A549 (cell line): ENCODE measurements around the gene TMED7. TPM values are rescaled to one million over a fixed set of nuclear protein-coding genes. Genes with fewer than 3 reads are reported as not detected.

ENCODE experiments used
- ATAC-seq, 2 experiments: fragments of 200-7000 bp in 1 of 2; fragments of >200 bp in 1 of 2; cut with Nextera tagmentation in 1 of 2; cut with Tn5 transposase in 1 of 2; 3 replicates each; pipeline versions ENCODE4 v1.8.0 to v1.9.1; 2018 to 2020; ENCODE audit warnings: mild to moderate bottlenecking in 1 of 2, moderate library complexity in 1 of 2
- CTCF ChIA-PET: fragments of 300-600 bp; sonication (Branson Sonifier 250); formaldehyde crosslinking; extraction: SDS; loops from one replicate; lab custom pipeline; 2021; ENCODE audit warnings: antibody characterized with exemption, inconsistent platforms; lab: Yijun Ruan, JAX
- POLR2A ChIA-PET: fragments of 350-600 bp; formaldehyde crosslinking; extraction: SDS; loops from one replicate; lab custom pipeline; 2021; ENCODE audit warnings: antibody characterized with exemption, inconsistent platforms; lab: Yijun Ruan, JAX
- DNase-seq, 2 experiments: peaks; one replicate each; pipeline versions ENCODE4 v3.0.0 to v3.0.0-alpha.2; 2011 to 2016; ENCODE audit warnings: low read depth in 1 of 2, low spot score in 1 of 2
- FAIRE-seq: peaks from 2 replicates; lab custom pipeline; 2011; peaks lifted over from hg19 to GRCh38; lab: Jason Lieb, UNC
- H3K27ac ChIP-seq, 2 experiments: fragments of >200 bp; sonication (Bioruptor Twin); formaldehyde crosslinking; 3 replicates each; pipeline ENCODE4 v1.5.1; 2016 to 2017
- H3K4me1 ChIP-seq: fragments of >200 bp; sonication (Bioruptor Twin); formaldehyde crosslinking; 3 replicates; pipeline ENCODE4 v1.6.1; 2016
- H3K4me2 ChIP-seq: fragments of >200 bp; sonication (Bioruptor Twin); formaldehyde crosslinking; 3 replicates; pipeline ENCODE4 v1.6.1; 2016
- H3K4me3 ChIP-seq: fragments of >200 bp; sonication (Bioruptor Twin); formaldehyde crosslinking; 3 replicates; pipeline ENCODE4 v1.5.1; 2016
- H3K9me3 ChIP-seq: fragments of >200 bp; sonication (Bioruptor Twin); formaldehyde crosslinking; 3 replicates; pipeline ENCODE4 v1.6.1; 2016
- CHD2 ChIP-seq: fragments of 150-350 bp; IDR thresholded peaks from 2 replicates; pipeline ENCODE4 v1.6.1; 2014; ENCODE audit warnings: low read length; ENCODE audit not compliant: partially characterized antibody
- CHD4 ChIP-seq: fragments of 200-600 bp; sonication (generic); IDR thresholded peaks from 2 replicates; pipeline ENCODE4 v1.6.1; 2016; ENCODE audit warnings: antibody characterized with exemption, mild to moderate bottlenecking, borderline replicate concordance
- CTCF ChIP-seq: fragments of >200 bp; sonication (Bioruptor Twin); formaldehyde crosslinking; IDR thresholded peaks from 3 replicates; pipeline ENCODE4 v1.5.1; 2016
- FOSL2 ChIP-seq, 2 experiments: fragments of 450-650 bp in 1 of 2; fragments of >200 bp in 1 of 2; sonication (Bioruptor Twin) in 1 of 2; formaldehyde crosslinking; IDR thresholded peaks; 2 replicates each; pipeline versions ENCODE4 v1.5.0 to v1.6.1; 2016 to 2020; ENCODE audit warnings: mild to moderate bottlenecking in 1 of 2, moderate library complexity in 1 of 2
- HEYL ChIP-seq: fragments of 250-450 bp; sonication (Bioruptor Pico); IDR thresholded peaks from 2 replicates; pipeline ENCODE4 v1.8.0; 2021; ENCODE audit warnings: mild to moderate bottlenecking, moderate library complexity
- HOXB13 ChIP-seq: fragments of 250-450 bp; sonication (Bioruptor Pico); IDR thresholded peaks from 2 replicates; pipeline ENCODE4 v1.5.0; 2020; ENCODE audit warnings: low read depth, mild to moderate bottlenecking, moderate library complexity
- JUN ChIP-seq, 2 experiments: fragments of >200 bp; sonication (Bioruptor Twin); formaldehyde crosslinking; IDR thresholded peaks; 2 replicates in 1 of 2; 3 replicates in 1 of 2; pipeline ENCODE4 v1.6.1; 2016 to 2017
- MAFK ChIP-seq: fragments of 450-650 bp; IDR thresholded peaks from 2 replicates; pipeline ENCODE4 v1.6.1; 2014; ENCODE audit not compliant: partially characterized antibody
- MAX ChIP-seq: IDR thresholded peaks from 2 replicates; pipeline ENCODE4 v1.6.1; 2012
- MYC ChIP-seq: IDR thresholded peaks from 2 replicates; pipeline ENCODE4 v1.6.1; 2012; ENCODE audit warnings: mild to moderate bottlenecking, inconsistent platforms, low read length, improper control_type of control experiment, borderline replicate concordance
- NFE2L2 ChIP-seq: fragments of 150-350 bp; conservative IDR thresholded peaks from 2 replicates; pipeline ENCODE4 v1.6.1; 2014; ENCODE audit warnings: low read length
- NR3C1 ChIP-seq: fragments of >200 bp; sonication (Bioruptor Twin); formaldehyde crosslinking; IDR thresholded peaks from 3 replicates; pipeline ENCODE4 v1.6.1; 2017
- PHF8 ChIP-seq: fragments of 200-600 bp; sonication (generic); IDR thresholded peaks from 2 replicates; pipeline ENCODE4 v1.6.1; 2016; ENCODE audit warnings: low read depth, mild to moderate bottlenecking, antibody characterized with exemption, moderate library complexity, borderline replicate concordance
- POLR2AphosphoS2 ChIP-seq: conservative IDR thresholded peaks from 2 replicates; pipeline ENCODE4 v1.6.1; 2012; ENCODE audit warnings: low read length, improper control_type of control experiment, inconsistent platforms
- SMC3 ChIP-seq: fragments of >200 bp; sonication (Bioruptor Twin); formaldehyde crosslinking; IDR thresholded peaks from 3 replicates; pipeline ENCODE4 v1.6.1; 2018; ENCODE audit warnings: inconsistent platforms
- TFCP2L1 ChIP-seq: fragments of 250-450 bp; sonication (Bioruptor Pico); IDR thresholded peaks from 2 replicates; pipeline ENCODE4 v1.5.0; 2021; ENCODE audit warnings: mild to moderate bottlenecking
- WGBS: methylation state at CpG from one replicate; pipeline ENCODE4 v1.1.6; 2017; ENCODE audit errors: missing lambda C conversion rate; 5-methylcytosine and 5-hydroxymethylcytosine counted together
- polyA plus RNA-seq, 4 experiments: library from polyadenylated mRNA; depleted of rRNA in 3 of 4; stranded (reverse); fragments of >200 nt; fragmentation: RNase III in 1 of 4; extraction: RNeasy Plus Mini Kit Qiagen cat#74134 plus additional on column Dnase treatment in 1 of 4; gene quantifications; 2 replicates in 3 of 4; 3 replicates in 1 of 4; pipeline ENCODE4 v1.2.3, GENCODE V29; 2011 to 2017

Gene TMED7
- polyA plus RNA-seq, 2 of the 4 experiments (the other 2 are of a cell fraction) = 60.6 to 99.1 TPM

- TF ChIP-seq HEYL (CRISPR knock-in tag) (no peak), POLR2AphosphoS2 (no peak), NFE2L2 (no peak), PHF8 (no peak)
- Histone ChIP-seq H3K4me1 (peaks cover 15% of the 10 kb centered on the region; the same call in 1 of the 3 replicates), H3K4me3 (no peak overlapping the region), H3K9me3 (no peaks in the 10 kb centered on the region), H3K27ac (no peak overlapping the region), H3K4me2 (no peak overlapping the region)
- POLR2A ChIA-PET = no interaction called here
- FAIRE-seq (no peak), DNase-seq (no peak), ATAC-seq (no peak)
- CTCF ChIA-PET = no interaction called here
- 93% methylated on average over 3 of the region's 3 CpGs for WGBS
Measured at GRCh38 chr5:115605436-115605835, 20.4 kb downstream of the TMED7 start.

GRCh38 chr5:115602591-115603125 is 23.2 kb downstream of the TMED7 start:
- ChIA-PET POLR2A (interaction anchor here (0.7 kb wide), 2 partner anchors 32 to 682 kb away, joined by 3 to 11 read pairs; no protein-coding TSS in a partner anchor), CTCF (interaction anchor here (1.2 to 1.8 kb wide), 2 partner anchors 293 to 300 kb away, joined by 5 read pairs; no protein-coding TSS in a partner anchor)
- ATAC-seq (peak; percentile 32 to 59; a peak in 4 of 6 replicates), FAIRE-seq (no peak), DNase-seq (no peak)
- TF ChIP-seq SMC3 (no peak), MYC (no peak), NR3C1 (no peak), CHD4 (no peak)
- H3K4me1 ChIP-seq = peaks cover 15% of the 10 kb centered on the region; the same call in 1 of the 3 replicates
- WGBS = 74% methylated on average over 11 of the region's 11 CpGs
- H3K9me3 ChIP-seq = no peaks in the 10 kb centered on the region
- peak overlapping the region; percentile 72 for H3K4me3 ChIP-seq
- H3K4me2 ChIP-seq = peak overlapping the region; percentile 93
- peak overlapping the region; percentile 70 to 96 for H3K27ac ChIP-seq

- 6% methylated on average over 28 of the region's 71 CpGs for WGBS
- Histone ChIP-seq H3K4me3 (peak within 1 kb of the TSS; percentile 72), H3K4me1 (peaks cover 15% of the 10 kb centered on the region; the same call in 1 of the 3 replicates), H3K9me3 (no peaks in the 10 kb centered on the region), H3K4me2 (peak within 1 kb of the TSS; percentile 93), H3K27ac (peak within 1 kb of the TSS; percentile 70 to 96)
- ATAC-seq = peak; percentile 84 to 89
- ChIA-PET CTCF (interaction anchor here (1.2 to 1.8 kb wide), 3 partner anchors 10 to 300 kb away, joined by 5 to 7 read pairs (median 5); no protein-coding TSS in a partner anchor), POLR2A (interaction anchor here (0.7 kb wide), 2 partner anchors 31 to 683 kb away, joined by 3 to 11 read pairs; no protein-coding TSS in a partner anchor)
- no peak for TF ChIP-seq HOXB13 (CRISPR knock-in tag)
- no peak for TF ChIP-seq POLR2AphosphoS2
- TF ChIP-seq MAX = peak; percentile 35; the same call in 1 of the 2 replicates
- TF ChIP-seq MAFK = no peak
- TF ChIP-seq JUN (IDR thresholded peaks at IDR 0.05) = 0 out of 5 replicates have a peak, but pooled peaks of 1 of the 2 experiments have one; percentile 18
- TF ChIP-seq CTCF = peak; percentile 29; the same call in 2 of the 3 replicates
- 0 out of 2 replicates have a peak, but pooled peaks have one; percentile 40 for TF ChIP-seq TFCP2L1 (CRISPR knock-in tag)
- DNase-seq = peak; percentile 22 to 52
- FAIRE-seq = no peak
Measured at GRCh38 chr5:115601701-115602590, 23.9 kb downstream of the TMED7 start, which contains the start of gene TICAM2. Gene TICAM2, minus strand, starts transcription at chr5:115602479. Its CDS starts 21,223 bp downstream, at chr5:115581256.

- Histone ChIP-seq H3K27ac (no peak overlapping the region), H3K4me3 (no peak overlapping the region), H3K9me3 (no peaks in the 10 kb centered on the region), H3K4me1 (peaks cover 15% of the 10 kb centered on the region; the same call in 1 of the 3 replicates), H3K4me2 (peak overlapping the region; percentile 93; the same call in 2 of the 3 replicates)
- FAIRE-seq (no peak), DNase-seq (no peak), ATAC-seq (no peak)
- TF ChIP-seq CHD2 (no peak), FOSL2 (IDR thresholded peaks at IDR 0.05) (no peak), FOSL2 (CRISPR knock-in tag; IDR thresholded peaks at IDR 0.05) (peak; percentile 34; the same call in 1 of the 2 replicates)
- CTCF ChIA-PET = interaction anchor here (1.8 kb wide), 1 partner anchor 9 kb away, joined by 7 read pairs; no protein-coding TSS in a partner anchor
- 85% methylated on average over 3 of the region's 3 CpGs for WGBS
- POLR2A ChIA-PET = no interaction called here
Measured at GRCh38 chr5:115600766-115601165, 25.1 kb downstream of the TMED7 start.
